ENCODE results near the gene KLF14.
"Not testable (repeated sequence)": the region's sequence is repeated elsewhere in the genome, so short reads cannot be mapped to it uniquely, and the experiment has no call there.

Gene KLF14

DNA sequence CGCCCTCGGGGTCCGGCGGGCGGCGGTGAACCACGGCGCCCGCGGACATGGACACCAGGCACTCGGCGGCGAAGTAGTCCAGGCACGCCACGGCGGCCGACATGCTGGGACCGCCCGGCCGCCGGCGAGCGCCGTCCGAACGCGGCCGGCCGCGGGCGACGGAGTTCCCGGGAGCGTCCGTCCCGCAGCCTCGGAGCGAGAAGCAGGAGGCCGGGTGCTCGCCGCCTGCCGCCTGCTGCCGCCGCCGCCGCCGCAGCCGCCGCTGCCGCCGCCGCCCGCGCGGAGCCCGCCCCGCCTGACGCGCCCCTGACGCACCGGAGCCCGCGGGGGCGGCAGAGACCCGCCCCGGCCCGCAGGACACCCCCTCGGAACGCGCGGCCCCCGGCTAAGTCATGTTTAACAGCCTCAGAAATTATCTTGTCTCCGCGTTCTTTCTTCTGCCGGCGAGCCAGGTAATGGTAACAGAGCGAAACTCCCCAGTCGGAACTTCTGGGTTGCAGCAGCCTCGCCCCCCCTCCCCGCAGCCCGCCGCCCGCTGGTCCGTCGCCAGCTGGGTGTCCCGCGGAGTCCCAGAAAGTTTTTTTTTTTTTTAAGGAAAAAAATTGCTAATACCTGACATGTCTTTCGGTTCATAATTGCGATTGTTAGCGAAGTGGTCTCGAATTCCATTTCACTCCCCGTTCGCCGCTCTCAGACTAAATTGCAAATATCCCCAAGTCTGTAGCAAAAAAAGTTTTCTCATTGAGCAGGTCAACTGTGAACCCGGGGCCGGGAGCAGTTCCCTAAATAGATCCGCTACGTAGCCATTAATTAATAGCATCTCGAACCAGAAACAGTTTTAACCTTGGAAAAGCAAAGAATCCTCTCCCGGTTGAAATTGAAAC, at the start of gene KLF14:
KLF14 (minus strand) TSS at position 277 of the 884 bp plus-strand sequence; CDS start at position 103, 174 bp downstream.
- DNase-seq (ENCODE audit: low read depth in 2 of 2) = peak; percentile 12 to 22

- no peak for DNase-seq (ENCODE audit: low read depth in 2 of 2)
Observed at GRCh38 chr7:130781346-130781745, 47.3 kb upstream of the KLF14 start.

GRCh38 chr7:130777426-130777825, 43.4 kb upstream of the KLF14 start:
- DNase-seq (ENCODE audit: low read depth in 2 of 2) = no peak

DNA sequence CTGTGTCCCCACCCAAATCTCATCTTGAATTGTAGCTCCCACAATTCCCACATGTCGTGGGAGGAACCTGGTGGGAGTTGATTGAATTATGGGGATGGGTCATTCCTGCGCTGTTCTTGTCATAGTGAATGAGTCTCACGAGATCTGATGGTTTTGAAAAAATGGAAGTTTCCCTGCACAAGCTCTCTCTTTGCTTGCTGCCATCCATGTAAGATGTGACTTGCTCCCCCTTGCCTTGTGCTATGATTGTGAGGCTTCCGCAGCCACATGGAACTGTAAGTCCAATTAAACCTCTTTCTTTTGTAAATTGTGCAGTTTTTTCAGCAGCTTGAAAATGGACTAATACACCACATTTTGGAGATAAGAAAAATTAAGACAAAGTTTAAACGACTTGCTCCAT, 38.4 kb upstream of the KLF14 start:
- DNase-seq (ENCODE audit: low read depth in 2 of 2) = not testable (repeated sequence)

GRCh38 chr7:130768854-130769253, 34.8 kb upstream of the KLF14 start:
- DNase-seq (ENCODE audit: low read depth in 2 of 2) = no peak

DNA sequence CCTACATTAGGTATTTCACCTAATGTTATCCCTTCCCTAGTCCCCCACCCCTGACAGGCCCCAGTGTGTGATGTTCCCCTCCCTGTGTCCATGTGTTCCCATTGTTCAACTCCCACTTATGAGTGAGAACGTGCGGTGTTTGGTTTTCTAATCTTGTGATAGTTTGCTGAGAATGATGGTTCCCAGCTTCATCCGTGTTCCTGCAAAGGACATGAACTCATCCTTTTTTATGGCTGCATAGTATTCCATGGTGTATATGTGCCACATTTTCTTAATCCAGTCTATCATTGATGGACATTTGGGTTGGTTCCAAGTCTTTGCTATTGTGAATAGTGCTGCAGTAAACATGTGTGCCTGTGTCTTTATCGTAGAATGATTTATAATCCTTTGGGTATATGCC, 30.6 kb upstream of the KLF14 start:
- not testable (repeated sequence) for DNase-seq (ENCODE audit: low read depth in 2 of 2)

DNA sequence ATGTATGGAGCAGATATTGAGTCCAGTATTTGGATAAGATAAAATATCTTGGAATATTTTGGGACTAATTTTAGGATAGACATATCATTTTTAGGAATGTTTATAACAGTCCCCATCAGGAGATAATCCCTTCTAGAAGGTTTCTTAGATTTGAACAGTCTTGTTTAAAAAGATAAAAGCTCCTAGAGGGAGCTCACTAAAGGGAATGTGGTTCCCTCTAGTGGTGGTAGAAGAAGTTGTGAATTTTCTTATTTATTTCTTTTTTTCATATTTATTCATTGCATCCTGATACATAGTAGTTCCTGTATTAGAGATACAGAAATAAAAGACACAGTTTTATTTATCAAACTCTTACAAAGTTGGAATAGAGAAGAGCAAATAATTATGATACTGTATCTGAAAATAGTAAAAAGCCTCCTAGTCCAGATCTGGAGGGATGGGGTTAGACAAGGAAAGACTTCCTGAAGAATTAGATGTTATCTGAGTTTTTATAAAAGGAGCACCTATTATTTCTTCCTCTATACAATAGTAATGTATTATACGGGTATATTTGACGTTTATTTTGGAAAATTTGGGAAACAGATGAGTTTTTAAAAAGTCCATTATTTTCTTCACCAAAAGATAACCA, 24.5 kb upstream of the KLF14 start:
- no peak for DNase-seq (ENCODE audit: low read depth in 2 of 2)

DNA sequence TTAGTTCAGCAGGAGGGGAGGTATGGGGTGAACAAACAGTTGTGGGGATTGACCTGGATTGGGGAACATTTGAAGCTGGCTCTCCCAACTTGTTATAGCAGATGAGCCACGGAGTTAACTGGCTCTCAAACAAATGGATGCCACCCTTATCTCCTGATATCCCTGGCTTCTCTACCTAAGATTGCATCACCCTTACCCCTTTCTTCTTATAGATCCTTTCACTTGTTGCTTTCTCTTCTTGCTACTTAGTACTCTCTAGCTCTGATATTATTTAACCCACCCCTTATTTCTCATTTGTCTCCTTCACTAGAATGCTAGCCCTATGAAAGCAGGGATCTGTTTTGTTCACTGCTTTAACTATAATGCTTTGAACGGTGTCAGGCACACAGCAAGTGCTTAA, 22.3 kb upstream of the KLF14 start:
- no peak for DNase-seq (ENCODE audit: low read depth in 2 of 2)

DNA sequence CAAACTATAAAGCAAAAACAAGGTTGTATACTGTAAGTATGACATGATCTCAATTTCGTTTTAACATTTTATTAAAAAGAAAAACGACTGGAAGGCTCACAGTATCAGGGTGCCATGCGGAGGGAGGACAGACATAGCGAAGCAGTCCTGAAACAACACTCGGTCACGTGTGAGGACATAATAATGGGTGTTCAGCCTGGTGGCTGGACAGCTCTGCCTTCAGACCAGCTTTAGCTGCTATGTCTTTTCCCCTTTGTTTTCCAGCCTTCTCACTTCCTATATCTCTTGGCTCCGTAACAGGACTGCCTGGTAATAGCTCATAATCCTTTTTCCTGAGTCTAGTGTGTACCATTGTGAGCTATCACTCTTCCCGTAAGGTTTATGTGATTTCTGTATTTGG, 18.4 kb upstream of the KLF14 start:
- DNase-seq (ENCODE audit: low read depth in 2 of 2) = no peak

DNA sequence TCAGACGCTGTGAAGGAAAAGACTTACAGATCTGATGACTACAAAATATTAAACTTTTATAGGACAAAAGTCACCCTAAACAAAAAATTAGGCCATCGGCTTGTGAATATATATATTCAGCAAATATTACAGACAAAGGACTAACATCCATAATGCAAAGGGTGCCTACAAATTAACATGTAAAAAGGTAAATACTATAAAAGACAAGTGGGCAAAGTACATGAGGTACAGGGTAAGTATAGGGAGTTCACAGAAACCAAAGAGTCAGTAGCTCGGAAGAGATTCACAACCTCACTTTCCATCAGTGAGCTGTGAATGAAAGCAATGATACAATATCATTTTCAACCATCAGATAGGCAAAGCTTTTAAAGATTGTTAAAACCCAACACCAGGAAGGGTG, 16.7 kb upstream of the KLF14 start:
- no peak for DNase-seq (ENCODE audit: low read depth in 2 of 2)

DNA sequence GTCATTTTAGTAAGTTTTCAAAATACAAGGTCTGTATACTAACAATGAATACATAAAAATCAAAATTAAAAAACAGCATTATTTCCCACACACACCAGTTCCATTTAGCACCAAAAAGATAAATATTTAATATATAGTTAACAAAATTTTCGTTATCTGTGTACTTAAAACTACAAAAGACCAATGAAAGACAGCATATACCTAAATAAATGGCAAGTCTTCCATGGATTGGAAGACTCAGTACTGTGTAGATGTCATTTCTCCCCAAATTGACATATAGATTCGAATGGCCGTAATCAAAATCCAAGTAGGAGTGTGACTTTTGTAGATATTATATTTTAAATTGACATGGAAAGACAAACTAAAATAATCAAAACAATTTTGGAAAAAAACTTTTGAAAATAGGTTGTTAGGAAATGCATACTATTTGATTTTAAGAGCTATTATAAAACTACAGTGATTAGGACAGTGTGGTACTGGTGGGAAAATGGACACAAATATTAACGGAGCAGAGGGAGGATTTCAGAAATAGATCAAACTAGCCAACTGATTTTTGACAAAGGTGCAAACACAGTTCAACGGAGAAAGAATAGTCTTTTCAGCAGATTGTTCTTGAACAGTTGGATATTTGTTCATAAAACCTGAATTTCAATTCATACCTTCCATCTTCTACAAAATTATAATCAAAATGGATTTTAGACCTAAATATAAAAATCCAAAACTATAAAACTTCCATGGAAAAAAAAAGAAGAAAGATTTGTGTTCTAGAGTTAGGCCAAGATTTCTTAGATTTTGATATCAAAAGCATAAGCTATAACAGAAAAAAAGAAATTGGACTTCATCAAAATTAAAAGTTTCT, 14.8 kb upstream of the KLF14 start:
- DNase-seq (ENCODE audit: low read depth in 2 of 2) = no peak

- DNase-seq (ENCODE audit: low read depth in 2 of 2) = no peak
Observed at GRCh38 chr7:130741331-130741995, 7.5 kb upstream of the KLF14 start.

- DNase-seq (ENCODE audit: low read depth in 2 of 2) = no peak
Observed at GRCh38 chr7:130740606-130741005, 6.6 kb upstream of the KLF14 start.

DNA sequence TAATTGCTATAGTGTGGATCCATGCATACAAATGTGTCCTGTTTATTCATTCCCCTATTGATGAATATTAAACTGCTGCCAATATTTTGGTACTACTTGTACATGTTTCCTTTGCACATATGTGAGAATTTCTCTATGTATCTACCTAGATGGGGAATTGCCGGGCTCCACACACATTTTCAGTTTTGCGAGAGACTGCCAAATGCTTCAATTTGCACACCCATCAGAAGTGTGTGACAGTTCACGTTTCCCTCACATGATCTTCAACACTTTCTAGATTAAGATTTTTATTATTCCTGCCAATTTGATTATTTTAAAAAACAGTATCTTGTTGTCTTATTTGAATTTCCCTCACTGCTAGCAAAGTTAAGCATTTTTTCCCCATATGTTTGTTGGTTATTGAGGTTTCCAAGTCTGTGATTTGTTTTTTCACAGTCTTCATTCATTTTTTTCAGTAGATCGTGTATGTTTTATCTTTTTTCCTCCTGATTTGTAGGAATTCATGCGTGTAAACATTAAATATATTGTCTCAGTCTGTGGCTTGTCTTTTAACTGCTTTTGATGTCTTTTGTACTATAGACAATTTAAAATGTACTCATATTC, 2.4 kb upstream of the KLF14 start:
- no peak for DNase-seq (ENCODE audit: low read depth in 2 of 2)

- no peak for DNase-seq (ENCODE audit: low read depth in 2 of 2)
Observed at GRCh38 chr7:130734815-130735716, 1.1 kb upstream of the KLF14 start.

DNA sequence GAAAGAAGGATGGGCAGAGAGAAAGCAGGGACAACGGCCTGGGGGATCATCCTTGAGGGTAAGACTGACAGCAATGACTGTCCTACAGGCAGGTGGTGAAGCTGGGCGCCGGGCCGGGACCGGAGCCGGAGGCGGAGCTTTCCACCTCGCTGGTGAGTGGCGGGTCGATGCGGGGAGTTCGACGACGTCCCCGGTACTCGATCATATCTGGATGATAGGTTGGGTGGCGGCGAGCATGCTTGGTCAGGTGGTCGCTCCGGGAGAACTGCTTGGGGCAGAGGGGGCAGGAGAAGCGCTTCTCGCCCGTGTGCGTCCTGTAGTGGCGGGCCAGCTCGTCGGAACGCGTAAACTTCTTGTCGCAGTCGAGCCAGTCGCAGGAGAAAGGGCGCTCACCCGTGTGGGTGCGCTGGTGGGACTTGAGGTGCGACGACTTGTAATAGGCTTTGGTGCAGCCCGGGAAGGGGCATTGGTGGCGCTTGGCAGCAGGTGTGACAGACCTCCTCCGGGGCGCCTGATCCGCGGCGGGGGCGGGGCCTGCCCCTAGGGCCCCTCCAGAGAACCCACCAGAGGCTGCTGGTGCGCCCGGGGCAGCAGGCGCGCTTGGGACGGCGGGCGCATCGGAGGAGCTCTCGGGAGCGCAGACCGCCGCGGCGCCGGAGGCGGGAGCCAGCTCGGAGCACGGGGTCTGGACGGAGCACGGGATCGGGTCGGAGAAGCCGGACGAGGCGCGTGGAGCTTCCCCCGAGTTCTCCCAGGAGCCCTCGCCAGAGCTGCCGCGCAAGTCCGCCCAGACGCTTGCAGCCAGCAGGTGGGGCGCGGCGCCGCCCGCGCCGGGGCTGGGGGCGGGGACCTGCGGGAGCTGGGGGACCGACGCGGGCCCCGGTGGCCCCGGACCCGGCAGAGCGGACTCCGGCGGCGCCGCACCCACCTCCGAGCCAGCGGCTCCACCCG, 752 bp downstream of the KLF14 start:
- peak in 1 of 2 donors; percentile 5 for DNase-seq (ENCODE audit: low read depth in 2 of 2)

GRCh38 chr7:130723784-130724183, 10.2 kb downstream of the KLF14 start:
- DNase-seq (ENCODE audit: low read depth in 2 of 2) = no peak

GRCh38 chr7:130721486-130722277, 12.3 kb downstream of the KLF14 start:
- DNase-seq (ENCODE audit: low read depth in 2 of 2) = no peak

Measured in stimulated activated CD8-positive, alpha-beta memory T cell treated with anti-CD3 and anti-CD28 coated beads, Interleukin-15, amount 100 ng/mL, for 4 hours (primary cell).